ENCODE data around the gene AICDA.
"Not testable (repeated sequence)": the region's sequence is repeated elsewhere in the genome, so short reads cannot be mapped to it uniquely, and the experiment has no call there.

GRCh38 chr12:8636007-8636346 lies 23.3 kb upstream of the AICDA start:
- TF ChIP-seq CTCF, POLR2A (IDR thresholded peaks at IDR 0.05): not testable (repeated sequence)
